ENCODE data around the gene TMEM120A. TPM values are rescaled to one million over a fixed set of nuclear protein-coding genes. Genes with fewer than 3 reads are reported as not detected.
"Not testable (repeated sequence)": the region's sequence is repeated elsewhere in the genome, so short reads cannot be mapped to it uniquely, and the experiment has no call there.

The TMEM120A gene
- total and polyA plus RNA-seq, 2 experiments from 2014 or later, result 24.6 to 56.9 TPM

DNA sequence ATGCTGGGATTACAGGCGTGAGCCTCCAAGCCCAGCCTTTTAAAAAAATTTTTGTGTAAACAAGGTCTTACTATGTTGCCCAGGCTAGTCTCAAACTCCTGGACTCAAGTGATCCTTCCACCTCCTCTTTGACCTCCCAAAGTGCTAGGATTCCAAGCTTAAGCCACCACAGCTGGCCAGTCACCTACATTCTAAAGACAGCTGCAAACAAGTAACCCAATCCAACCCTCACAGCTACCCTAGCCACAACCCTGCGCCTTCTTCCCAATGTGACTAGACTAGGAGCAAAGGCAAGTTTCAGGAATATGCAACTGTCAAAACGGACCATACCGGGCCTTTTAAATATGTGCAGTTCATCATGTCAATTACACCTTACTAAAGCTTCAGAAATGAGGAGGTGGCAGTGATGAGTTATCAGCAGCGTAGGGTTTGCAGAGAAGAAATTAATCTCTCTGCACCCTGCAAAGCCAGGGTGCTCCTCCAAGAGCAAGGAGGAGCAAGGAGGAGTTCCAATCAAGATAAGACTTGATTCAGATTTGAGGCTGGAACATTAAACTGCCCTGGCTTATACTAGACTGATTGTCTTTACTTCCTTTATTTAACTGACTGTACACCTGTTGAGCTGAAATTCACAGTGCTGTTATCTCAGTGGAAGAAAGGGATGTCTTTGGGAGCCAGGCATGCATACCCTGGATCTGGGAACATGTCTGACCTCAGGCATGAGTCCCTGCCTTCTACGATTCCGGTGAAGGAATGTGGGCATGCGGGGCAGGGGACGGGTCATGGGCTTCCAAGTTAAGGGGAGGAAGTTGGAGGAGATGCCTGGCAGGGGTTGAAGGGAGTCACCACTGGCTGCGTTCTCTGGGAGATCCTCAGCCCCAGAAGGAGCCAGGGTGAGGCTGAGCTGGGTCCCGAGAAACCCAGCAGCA, 15.5 kb upstream of the TMEM120A start:
- TF ChIP-seq, protein P1, sequence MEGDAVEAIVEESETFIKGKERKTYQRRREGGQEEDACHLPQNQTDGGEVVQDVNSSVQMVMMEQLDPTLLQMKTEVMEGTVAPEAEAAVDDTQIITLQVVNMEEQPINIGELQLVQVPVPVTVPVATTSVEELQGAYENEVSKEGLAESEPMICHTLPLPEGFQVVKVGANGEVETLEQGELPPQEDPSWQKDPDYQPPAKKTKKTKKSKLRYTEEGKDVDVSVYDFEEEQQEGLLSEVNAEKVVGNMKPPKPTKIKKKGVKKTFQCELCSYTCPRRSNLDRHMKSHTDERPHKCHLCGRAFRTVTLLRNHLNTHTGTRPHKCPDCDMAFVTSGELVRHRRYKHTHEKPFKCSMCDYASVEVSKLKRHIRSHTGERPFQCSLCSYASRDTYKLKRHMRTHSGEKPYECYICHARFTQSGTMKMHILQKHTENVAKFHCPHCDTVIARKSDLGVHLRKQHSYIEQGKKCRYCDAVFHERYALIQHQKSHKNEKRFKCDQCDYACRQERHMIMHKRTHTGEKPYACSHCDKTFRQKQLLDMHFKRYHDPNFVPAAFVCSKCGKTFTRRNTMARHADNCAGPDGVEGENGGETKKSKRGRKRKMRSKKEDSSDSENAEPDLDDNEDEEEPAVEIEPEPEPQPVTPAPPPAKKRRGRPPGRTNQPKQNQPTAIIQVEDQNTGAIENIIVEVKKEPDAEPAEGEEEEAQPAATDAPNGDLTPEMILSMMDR (IDR thresholded peaks at IDR 0.05; ENCODE audit: low read depth, low read length), result no peak
- H3K4me3 ChIP-seq, result no peak overlapping the region
- H3K36me3 ChIP-seq, result no peaks in the 10 kb centered on the region
- no peak overlapping the region for H3K27ac ChIP-seq
- no peaks in the 10 kb centered on the region for H3K9me3 ChIP-seq (ENCODE audit: low read depth)
- no peaks in the 10 kb centered on the region for H3K27me3 ChIP-seq
- no peak for DNase-seq (ENCODE audit: low read depth in 1 of 2, low spot score in 1 of 2)
- H3K4me1 ChIP-seq (ENCODE audit: low read depth), result peaks cover 8% of the 10 kb centered on the region

DNA sequence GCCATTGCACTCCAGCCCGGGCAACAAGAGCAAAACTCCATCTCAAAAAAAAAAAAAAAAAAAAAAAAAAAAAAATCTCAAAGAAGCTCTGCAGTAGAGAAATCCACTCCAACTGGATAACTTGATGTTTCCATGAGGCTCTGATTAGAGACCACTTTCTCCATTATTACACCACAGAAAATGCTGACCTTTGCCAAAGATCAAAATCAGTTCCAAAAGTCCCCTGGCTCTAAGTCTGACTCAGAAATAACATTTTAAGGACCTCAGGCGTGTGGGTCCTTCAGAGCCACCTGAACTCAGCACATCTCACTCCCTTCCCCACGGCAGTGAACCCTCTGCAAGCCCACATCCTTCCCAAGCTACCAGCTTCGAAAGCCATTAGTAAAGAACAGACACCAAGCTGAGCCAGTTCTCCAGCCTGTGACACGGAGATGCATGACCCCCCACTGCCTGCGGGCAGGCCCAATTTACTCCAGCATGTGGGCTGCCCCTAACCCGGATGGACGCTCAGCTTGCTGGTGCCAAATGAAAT, 13.8 kb upstream of the TMEM120A start:
- H3K4me3 ChIP-seq, result no peak overlapping the region
- peaks cover 8% of the 10 kb centered on the region for H3K36me3 ChIP-seq
- TF ChIP-seq, protein P1 (IDR thresholded peaks at IDR 0.05; ENCODE audit: low read depth, low read length), result no peak
- no peaks in the 10 kb centered on the region for H3K27me3 ChIP-seq
- peaks cover 8% of the 10 kb centered on the region for H3K4me1 ChIP-seq (ENCODE audit: low read depth)
- no peak overlapping the region for H3K27ac ChIP-seq
- no peak for DNase-seq (ENCODE audit: low read depth in 1 of 2, low spot score in 1 of 2)
- H3K9me3 ChIP-seq (ENCODE audit: low read depth), result no peaks in the 10 kb centered on the region

DNA sequence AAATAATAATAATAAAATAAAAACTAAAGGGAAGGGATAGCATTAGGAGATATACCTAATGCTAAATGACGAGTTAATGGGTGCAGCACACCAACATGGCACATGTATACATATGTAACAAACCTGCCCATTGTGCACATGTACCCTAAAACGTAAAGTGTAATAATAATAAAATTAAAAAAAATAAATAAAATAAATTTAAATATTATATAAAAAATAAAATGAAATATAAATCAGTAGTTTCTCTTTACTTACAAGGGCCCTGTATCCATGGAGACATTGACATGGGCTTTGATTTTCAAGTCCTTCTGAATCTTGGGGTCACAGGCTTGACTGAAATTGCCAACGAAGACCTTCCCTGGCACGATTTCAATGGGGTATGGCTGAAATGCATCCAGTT, 10.6 kb upstream of the TMEM120A start:
- H3K4me3 ChIP-seq; H3K9me3 ChIP-seq (ENCODE audit: low read depth); DNase-seq (ENCODE audit: low read depth in 1 of 2, low spot score in 1 of 2); H3K4me1 ChIP-seq (ENCODE audit: low read depth); H3K27me3 ChIP-seq; H3K27ac ChIP-seq: not testable (repeated sequence)
- H3K36me3 ChIP-seq, result peaks cover 19% of the 10 kb centered on the region

DNA sequence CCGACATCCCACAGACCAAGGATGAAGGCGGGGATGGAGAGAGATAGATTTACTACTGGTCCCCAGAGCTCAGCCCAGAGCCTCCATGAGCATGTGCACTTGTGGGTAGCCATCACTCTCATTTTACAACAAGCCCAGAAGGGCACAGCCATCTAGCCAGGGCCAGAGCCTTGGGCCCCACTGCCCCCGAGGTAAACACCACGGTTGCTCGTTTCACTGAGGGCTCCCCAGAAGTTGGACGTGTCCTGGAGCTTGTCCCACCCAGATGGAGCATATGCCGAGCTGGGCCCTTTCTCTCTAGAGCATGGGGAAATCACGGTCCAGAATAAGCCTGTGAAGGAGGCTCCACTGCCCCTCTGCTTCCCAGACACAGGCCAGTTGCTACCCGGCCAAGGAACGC, 9.0 kb upstream of the TMEM120A start:
- Histone ChIP-seq H3K27ac (no peak overlapping the region), H3K9me3 (ENCODE audit: low read depth) (no peaks in the 10 kb centered on the region), H3K4me3 (no peak overlapping the region), H3K27me3 (no peaks in the 10 kb centered on the region), H3K4me1 (ENCODE audit: low read depth) (no peaks in the 10 kb centered on the region), H3K36me3 (peaks cover 19% of the 10 kb centered on the region)
- TF ChIP-seq, protein P1 (IDR thresholded peaks at IDR 0.05; ENCODE audit: low read depth, low read length), result no peak
- no peak for DNase-seq (ENCODE audit: low read depth in 1 of 2, low spot score in 1 of 2)

DNA sequence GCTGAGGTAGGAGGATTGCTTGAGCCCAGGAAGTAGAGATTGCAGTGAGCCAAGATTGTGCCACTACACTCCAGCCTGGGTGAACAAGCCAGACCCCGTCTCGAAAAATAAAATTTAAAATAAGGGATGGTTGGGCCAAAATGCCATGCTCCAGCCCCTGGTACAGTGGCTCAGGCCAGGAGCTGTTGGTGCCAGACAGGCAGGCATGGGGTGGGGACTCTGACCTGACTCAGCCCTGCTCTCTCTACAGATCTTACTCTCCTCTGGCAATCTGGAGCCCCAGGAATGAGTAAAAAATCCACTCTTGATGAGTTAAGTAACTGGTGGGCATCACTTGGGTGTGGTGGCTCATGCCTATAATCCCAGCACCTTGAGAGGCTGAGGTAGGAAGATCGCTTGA, 8.4 kb upstream of the TMEM120A start:
- H3K36me3 ChIP-seq, result peaks cover 19% of the 10 kb centered on the region
- TF ChIP-seq, protein P1 (IDR thresholded peaks at IDR 0.05; ENCODE audit: low read depth, low read length), result no peak
- H3K27ac ChIP-seq, result no peak overlapping the region
- H3K27me3 ChIP-seq, result no peaks in the 10 kb centered on the region
- H3K4me3 ChIP-seq, result no peak overlapping the region
- H3K4me1 ChIP-seq (ENCODE audit: low read depth), result no peaks in the 10 kb centered on the region
- no peak for DNase-seq (ENCODE audit: low read depth in 1 of 2, low spot score in 1 of 2)
- H3K9me3 ChIP-seq (ENCODE audit: low read depth), result no peaks in the 10 kb centered on the region

DNA sequence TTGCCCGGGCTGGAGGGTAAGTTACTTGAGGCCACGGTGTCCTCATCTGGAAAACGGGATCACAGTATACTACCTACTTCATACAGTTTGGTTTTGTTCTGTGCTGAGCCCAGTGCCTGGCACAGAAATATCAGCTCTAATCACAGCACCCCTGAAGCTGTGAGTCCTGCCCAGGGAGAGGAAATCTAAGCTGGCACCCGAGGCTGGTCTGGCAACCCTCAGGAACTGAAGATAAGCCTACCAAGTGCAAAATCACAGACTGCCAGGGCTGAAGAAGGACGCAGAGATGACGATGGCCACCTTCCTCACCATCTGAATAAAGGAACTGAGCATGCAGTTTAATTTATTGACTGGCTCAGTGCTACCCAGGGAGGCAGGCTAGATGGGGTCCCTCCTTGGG, 7.7 kb upstream of the TMEM120A start:
- TF ChIP-seq, protein P1 (IDR thresholded peaks at IDR 0.05; ENCODE audit: low read depth, low read length), result no peak
- Histone ChIP-seq H3K27me3 (no peaks in the 10 kb centered on the region), H3K36me3 (peaks cover 19% of the 10 kb centered on the region), H3K27ac (no peak overlapping the region), H3K9me3 (ENCODE audit: low read depth) (no peaks in the 10 kb centered on the region), H3K4me3 (no peak overlapping the region), H3K4me1 (ENCODE audit: low read depth) (no peaks in the 10 kb centered on the region)
- DNase-seq (ENCODE audit: low read depth in 1 of 2, low spot score in 1 of 2), result no peak

Measured in cardiac muscle cell (in vitro differentiated cells and primary cell).